ENCODE data around the gene NTRK1.

DNA sequence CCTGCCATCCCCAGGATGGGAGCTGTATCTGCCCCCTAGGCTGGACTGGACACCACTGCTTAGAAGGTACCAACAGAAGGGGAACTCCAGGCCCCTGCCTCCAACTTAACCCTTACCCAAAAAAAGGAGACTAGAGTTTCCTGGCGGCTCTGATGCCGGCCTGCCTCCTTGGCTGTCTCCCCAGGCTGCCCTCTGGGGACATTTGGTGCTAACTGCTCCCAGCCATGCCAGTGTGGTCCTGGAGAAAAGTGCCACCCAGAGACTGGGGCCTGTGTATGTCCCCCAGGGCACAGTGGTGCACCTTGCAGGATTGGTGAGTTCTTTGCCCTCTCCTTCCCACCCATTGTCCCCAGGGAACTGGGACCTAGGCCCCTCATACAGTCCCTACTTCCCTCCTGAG is 51.6 kb downstream of the NTRK1 start:
- TF ChIP-seq YY1 (IDR thresholded peaks at IDR 0.05; ENCODE audit: insufficient read depth, insufficient read length) (no peak), SUZ12 (IDR thresholded peaks at IDR 0.05; ENCODE audit: extremely low read depth, insufficient read depth, insufficient read length) (no peak), ZNF274 (IDR thresholded peaks at IDR 0.05; ENCODE audit: low read depth, low read length) (no peak)

All from NT2/D1 (cell line).